ENCODE measurements around the gene PTPRM.

Gene PTPRM

DNA sequence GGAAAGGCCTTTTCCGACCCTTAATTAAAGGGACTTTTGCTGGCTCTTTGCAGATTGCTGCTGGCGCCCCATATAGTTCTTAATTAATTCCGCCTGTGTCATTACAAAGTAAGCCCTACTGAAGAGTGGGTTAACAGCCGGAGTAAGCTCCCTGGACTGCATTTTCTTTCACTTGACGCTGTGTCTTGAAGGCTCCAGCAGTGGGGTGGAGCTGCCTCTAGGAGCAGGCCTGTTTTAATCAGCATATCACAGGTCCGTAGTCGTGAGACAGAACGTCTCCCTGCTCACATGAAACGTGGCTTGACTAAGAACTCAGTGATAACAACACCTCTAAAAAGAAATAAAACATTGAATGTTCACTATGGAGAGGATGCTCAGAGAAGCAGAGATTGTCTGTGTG lies 712.2 kb downstream of the PTPRM start:
- no peak overlapping the region for H3K4me3 ChIP-seq (ENCODE audit: low read depth, low read length)
- TF ChIP-seq, protein P1, sequence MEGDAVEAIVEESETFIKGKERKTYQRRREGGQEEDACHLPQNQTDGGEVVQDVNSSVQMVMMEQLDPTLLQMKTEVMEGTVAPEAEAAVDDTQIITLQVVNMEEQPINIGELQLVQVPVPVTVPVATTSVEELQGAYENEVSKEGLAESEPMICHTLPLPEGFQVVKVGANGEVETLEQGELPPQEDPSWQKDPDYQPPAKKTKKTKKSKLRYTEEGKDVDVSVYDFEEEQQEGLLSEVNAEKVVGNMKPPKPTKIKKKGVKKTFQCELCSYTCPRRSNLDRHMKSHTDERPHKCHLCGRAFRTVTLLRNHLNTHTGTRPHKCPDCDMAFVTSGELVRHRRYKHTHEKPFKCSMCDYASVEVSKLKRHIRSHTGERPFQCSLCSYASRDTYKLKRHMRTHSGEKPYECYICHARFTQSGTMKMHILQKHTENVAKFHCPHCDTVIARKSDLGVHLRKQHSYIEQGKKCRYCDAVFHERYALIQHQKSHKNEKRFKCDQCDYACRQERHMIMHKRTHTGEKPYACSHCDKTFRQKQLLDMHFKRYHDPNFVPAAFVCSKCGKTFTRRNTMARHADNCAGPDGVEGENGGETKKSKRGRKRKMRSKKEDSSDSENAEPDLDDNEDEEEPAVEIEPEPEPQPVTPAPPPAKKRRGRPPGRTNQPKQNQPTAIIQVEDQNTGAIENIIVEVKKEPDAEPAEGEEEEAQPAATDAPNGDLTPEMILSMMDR (IDR thresholded peaks at IDR 0.05; ENCODE audit: low read depth, low read length), result no peak

DNA sequence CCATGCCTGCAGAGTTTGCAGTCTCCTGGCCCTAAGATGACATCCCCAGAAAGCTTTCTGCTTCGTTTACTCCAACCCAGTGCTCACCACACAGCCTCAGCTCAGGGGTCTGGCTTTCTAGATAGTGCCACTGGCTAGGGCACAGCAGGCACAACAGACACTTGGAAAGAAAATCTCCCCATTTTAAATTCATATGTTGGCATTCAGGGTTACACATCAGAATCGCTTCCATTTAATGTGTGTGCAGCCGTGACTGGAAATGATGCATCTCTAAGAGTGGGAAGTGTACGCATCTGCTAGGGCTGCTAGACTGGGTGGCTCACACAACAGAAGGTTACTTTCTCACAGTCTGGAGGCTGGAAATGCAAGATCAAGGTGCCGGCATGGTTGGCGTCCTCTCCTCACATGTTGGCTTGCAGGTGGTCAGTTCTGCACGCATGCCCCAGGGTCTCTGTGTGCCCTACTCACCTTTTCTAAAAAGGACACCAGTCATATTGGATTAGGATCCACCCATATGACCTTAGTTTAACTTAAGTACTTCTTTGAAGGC lies 712.7 kb downstream of the PTPRM start:
- no peak overlapping the region for H3K4me3 ChIP-seq (ENCODE audit: low read depth, low read length)
- TF ChIP-seq, protein P1 (IDR thresholded peaks at IDR 0.05; ENCODE audit: low read depth, low read length), result no peak

DNA sequence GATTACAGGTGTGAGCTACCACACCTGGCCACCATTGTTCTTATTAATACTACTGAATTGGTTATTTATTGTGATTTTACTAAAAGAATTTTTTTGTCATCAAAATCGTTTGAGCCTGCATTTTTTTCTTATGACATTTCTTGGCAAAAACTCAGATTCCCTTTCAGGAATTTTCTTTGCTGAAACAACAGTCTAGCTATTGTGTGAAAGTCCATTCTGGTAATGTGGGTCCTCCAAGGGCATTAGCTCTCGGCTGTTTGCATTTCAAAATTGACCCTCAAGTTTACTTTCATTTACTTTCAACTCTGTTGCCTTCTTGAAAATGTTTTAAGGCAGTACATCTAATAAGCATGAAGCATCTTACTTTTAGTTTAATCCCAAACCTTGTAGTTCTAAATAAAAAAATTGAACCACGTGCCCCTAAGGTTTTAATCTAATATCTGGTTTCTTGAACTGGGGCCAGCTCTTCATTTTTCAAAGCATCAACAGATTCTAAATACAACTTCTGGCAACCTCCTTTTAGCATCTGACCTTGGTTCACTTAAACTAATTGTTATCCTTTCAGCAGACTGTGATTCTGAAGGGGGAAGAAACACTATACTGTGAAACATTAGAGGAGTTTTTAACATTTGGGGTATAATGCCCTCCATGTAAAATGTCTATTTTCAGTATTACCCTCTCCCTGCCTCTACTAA lies 716.9 kb downstream of the PTPRM start:
- H3K4me3 ChIP-seq (ENCODE audit: low read depth, low read length), result no peak overlapping the region
- TF ChIP-seq, protein P1 (IDR thresholded peaks at IDR 0.05; ENCODE audit: low read depth, low read length), result no peak

DNA sequence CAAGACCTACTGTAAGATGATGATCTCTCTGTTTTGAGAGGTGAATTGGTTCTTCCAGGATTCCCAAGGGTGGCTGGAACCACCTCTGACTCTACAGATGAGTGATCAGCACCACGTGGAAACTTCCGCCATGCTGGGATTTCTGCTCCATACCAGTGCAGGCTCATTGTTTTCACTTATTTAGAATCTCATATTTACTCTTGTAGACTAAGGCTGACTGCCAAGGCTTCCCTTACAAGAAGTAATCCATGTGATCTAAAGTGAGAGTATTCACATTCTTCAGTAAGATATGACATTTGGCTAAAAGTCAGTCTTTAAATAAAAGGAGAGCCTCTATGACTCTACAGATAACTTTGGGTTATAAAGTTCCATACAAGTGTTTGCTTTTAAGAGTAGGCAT lies 719.2 kb downstream of the PTPRM start:
- H3K4me3 ChIP-seq (ENCODE audit: low read depth, low read length), result no peak overlapping the region
- TF ChIP-seq, protein P1 (IDR thresholded peaks at IDR 0.05; ENCODE audit: low read depth, low read length), result no peak

DNA sequence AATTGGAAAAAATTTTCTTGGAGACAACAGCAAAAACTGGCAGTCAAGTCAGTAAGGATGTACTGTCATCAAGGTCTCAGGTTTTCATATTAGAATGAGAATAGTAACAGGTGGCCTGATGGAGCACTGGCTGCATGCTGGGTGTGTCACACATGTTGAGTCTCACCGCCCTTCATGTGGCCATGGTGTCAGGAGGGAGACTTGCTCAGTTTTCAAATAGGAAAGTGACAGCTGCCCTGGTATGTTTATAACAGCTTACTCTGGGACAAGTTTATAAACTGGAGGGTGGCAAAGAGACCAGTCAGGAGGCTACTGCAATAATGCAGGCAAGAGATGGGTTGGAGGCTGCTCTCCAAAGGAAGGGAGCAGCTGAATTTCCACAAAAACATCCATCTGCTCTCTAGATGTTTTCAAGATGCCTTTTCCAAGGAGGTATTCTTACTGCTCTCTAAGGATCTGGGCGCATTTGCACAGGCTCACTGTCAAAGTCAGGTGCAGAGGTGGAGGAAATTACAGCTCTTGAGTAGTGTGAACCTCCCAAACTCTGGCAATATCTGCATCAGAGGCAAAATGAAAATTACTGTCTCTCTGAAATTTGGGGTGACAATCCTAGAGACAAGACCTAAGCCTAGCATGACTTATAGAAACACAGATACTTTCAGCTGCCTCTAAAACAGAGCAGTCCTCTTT lies 720.2 kb downstream of the PTPRM start:
- TF ChIP-seq, protein P1 (IDR thresholded peaks at IDR 0.05; ENCODE audit: low read depth, low read length), result no peak
- H3K4me3 ChIP-seq (ENCODE audit: low read depth, low read length), result no peak overlapping the region

DNA sequence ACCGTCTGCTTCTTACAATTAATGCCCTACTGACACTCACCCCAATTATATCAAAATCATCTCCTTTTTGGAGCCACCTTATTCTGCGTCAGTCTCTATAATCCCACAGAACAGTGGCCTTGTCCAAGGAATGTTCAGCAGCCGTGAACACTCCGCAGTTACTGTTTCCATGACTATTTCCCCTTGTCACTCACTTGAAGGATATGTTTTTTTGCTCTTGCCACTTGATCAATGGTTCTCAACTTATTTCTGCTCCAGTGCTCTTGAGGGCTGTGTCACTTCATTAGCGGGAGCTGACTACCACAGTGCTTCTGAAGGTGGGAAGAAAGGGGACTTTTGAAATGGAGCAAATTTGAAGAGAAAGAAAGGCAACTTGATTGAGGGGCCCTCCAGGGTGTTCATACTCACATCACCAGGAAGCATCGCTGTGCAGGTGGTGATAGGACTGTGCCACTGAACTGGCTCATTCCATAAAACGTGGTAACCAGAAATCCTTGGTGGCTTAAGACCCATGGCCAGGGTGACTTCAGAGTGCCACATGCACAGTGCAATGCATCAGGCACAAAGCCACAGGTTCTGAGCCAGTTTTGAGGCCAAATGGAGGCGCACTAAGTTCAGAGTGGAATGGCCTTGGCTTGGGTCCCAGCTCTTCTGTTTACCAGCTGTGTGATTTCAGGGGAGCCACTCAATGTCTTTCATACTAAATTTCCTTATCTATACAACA lies 721.5 kb downstream of the PTPRM start:
- TF ChIP-seq, protein P1 (IDR thresholded peaks at IDR 0.05; ENCODE audit: low read depth, low read length), result no peak

More for the DNA sequence above, 721.5 kb downstream of the PTPRM start:
- no peak overlapping the region for H3K4me3 ChIP-seq (ENCODE audit: low read depth, low read length)

Measured in WI38 (cell line).